ENCODE data around the gene SKA2. TPM values are rescaled to one million over a fixed set of nuclear protein-coding genes. Genes with fewer than 3 reads are reported as not detected.
"Not testable (repeated sequence)": the region's sequence is repeated elsewhere in the genome, so short reads cannot be mapped to it uniquely, and the experiment has no call there.

The SKA2 gene, protein sequence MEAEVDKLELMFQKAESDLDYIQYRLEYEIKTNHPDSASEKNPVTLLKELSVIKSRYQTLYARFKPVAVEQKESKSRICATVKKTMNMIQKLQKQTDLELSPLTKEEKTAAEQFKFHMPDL
- 37.1 TPM for total RNA-seq
- long read RNA-seq, partial matches to known transcripts = 0 of 14 reads
- long read RNA-seq, other reads (novel, unspliced or antisense) = 2 of 14 reads

DNA sequence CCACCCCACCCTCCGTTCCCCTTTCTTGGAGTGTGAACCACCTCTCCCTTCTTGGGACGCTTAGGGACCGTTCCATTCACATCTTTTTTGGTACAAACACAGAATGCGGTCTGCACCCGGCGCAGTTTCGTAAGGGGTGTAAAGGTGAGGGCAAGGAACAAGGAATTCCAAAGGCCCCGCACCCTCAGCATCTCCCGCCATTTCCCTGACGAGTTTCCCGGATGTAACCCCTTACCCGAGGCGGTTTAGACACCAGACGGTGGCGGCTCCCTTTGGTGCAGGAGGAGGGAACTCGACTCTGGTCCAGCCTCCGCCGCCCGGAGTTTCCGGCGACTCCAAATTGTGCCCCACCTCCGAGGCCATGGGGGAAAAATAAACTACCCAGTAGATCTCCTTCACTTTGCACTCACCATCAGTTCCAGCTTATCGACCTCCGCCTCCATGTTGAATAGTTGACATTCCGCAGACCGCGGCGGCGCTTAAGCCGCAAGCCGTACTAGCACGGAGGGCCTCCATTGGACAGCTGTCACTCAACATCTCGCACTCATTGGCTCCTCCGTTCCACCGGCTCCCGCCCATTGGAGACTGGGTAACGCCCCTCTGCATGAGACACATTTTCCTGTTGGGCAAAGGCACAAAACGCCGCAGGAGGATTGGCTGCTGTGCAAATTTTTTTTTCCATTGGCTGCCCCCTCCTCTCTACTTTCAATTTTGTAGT is at the start of gene SKA2:
TSS of gene SKA2 (minus strand) at position 466 of the 718 bp plus-strand sequence. CDS start at position 443, 23 bp downstream.
- ATAC-seq = peak; percentile 98
- peak; percentile 95 for DNase-seq
- intact Hi-C loops (cut with micrococcal nuclease) = no loop called here

DNA sequence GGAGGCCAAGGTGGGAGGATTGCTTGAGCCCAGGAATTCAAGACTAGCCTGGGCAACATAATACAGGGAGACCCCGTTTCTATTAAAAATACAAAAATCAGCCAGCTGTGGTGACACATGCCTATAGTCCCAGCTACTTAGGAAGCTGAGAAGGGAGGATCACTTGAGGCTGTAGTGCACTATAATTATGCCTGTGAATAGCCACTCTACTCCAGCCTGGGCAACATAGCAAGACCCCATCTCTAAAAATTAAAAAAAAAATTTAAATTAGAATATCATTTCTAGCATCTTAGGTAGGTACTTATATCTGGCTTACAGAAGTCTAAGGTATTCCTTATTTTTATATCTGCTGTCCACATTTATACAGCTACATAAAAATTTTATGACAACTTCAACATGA is 47.3 kb upstream of the SKA2 start:
- intact Hi-C loops (cut with micrococcal nuclease) = no loop called here
- no peak for ATAC-seq
- no peak for DNase-seq

DNA sequence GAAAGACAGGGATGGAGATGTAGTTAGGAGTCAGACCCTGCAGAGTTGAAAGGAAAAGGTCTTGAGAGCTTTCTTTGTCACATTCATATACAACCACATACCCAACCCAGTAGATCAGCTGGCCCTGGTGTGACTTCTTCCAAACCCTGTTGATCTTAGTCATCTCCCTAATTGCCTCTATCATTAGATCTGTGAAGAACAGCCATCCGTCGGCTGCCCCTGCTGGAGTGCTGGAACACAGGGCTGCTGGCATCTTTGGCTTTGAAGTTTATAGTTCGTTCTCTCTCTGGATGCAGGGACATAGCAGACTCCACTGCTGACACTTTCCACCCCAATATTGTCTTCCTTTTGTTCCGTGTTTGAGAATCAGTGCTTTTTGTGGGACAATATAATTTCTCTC is 44.4 kb upstream of the SKA2 start:
- ATAC-seq (no peak), DNase-seq (no peak)
- intact Hi-C loops (cut with micrococcal nuclease) = no loop called here

DNA sequence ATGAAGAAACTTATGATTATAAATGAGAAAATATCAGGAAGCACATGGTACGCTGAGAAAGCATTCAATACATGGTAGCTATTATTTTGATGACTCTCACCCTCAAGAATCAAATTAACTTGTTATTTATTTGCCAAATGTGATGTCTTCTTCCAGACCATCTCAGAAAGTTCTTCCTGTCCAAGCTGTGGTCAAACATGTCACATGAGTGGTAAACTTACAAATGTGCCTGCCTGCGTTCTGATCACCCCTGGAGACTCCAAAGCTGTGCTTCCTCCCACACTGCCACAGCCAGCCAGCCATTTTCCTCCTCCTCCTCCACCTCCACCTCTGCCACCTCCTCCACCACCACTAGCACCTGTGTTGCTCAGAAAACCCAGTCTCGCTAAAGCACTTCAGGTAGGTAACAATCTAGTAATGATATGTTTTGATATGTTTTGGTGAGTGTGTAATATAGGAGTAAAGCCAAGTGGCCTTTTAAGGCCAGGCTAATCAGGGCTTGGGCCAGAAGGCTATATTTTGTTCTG is 38.4 kb upstream of the SKA2 start:
- ATAC-seq (no peak), DNase-seq (no peak)
- intact Hi-C loops (cut with micrococcal nuclease) = no loop called here

DNA sequence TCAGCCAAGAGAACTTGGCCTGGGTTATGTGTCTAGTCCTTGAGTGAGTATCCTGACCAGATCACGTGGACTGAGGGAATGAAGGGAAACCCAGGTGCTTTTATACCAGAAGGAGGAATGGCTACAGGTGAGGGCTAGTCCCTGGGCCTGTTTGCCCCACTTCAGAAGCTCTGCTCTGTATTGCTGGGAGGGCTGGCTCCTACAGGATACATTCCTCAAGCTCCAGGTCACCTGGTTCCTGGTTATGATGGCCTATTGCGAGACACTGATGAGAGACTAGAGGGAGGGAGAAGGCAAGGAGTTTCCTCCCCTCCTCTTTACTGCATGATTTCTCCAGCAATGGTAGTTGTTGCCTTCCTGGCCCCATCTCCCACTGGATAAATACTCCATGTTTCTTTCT is 35.8 kb upstream of the SKA2 start:
- intact Hi-C loops (cut with micrococcal nuclease) = no loop called here
- no peak for ATAC-seq
- no peak for DNase-seq

DNA sequence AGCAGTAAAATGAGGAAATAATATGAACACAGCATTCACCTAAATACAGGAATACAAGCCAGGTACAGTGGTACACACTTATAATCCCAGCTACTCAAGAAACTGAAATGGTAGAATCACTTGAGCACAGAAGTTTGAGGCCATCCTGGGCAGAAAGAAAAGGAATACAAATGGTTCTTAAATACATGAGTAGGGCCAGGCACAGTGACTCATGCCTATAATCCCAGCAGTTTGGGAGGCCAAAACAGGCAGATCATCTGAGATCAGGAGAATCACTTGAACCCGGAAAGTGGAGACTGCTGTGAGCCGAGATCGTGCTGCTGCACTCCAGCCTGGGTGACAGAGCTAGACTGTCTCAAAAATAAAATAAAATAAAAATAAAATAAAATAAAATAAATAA is 31.9 kb upstream of the SKA2 start:
- intact Hi-C loops (cut with micrococcal nuclease) = no loop called here
- DNase-seq (no peak), ATAC-seq (no peak)

DNA sequence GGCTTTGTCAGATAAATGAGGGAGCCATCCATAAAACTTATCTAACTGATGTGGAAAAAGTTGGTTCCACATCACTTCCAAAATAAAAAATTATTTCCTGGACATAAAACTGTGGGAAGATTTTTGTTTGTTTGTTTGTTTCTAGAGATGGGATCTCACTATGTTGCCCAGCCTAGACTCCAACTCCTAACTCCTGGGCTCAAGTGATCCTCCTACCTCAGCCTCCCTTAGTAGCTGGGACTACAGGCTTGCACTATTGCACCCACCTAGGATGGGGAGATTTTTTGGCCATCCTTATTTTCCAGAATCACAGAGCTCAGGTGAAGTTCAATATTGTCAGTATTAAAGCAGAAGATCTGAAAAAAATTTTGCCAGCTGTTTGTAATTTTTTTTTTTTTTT is 31.0 kb upstream of the SKA2 start:
- DNase-seq (no peak), ATAC-seq (no peak)
- intact Hi-C loops (cut with micrococcal nuclease) = no loop called here

DNA sequence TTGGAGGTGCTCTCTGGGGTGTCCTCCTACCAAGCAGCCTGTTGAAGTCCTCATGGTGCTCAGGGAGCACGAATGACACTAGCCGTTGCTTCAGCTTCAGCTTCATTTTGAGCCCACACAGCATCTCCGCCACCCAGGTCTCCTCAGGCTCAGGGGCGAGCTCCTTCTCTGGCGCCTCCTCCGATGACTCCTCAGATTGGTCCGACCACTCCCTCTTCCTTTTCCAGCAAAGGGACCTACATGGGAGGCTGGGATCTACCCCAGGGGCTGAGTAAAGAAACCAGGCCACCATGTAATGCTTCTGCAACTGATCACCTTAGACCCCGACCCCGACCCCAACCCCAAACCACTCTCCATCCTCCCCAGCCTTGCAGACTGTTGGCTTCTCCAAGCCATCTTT is 26.5 kb upstream of the SKA2 start:
- ATAC-seq = no peak
- intact Hi-C loops (cut with micrococcal nuclease) = no loop called here
- DNase-seq = no peak

DNA sequence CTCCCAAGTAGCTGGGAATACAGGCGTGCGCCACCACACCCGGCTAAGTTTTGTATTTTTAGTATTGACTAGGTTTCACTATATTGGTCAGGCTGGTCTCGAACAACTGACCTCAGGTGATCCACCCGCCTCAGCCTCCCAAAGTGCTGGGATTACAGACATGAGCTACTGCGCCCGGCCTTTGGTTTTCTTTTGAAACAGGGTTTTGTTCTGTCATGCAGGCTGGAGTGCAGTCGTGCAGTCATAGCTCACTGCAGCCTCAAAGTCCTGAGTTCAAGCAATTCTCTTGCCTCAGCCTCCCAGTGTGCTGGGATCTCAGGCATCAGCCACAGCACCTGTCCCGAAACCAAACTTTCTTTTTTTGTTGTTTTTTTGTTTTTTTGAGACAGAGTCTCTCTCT is 25.6 kb upstream of the SKA2 start:
- intact Hi-C loops (cut with micrococcal nuclease) = no loop called here
- DNase-seq = no peak
- ATAC-seq = no peak

DNA sequence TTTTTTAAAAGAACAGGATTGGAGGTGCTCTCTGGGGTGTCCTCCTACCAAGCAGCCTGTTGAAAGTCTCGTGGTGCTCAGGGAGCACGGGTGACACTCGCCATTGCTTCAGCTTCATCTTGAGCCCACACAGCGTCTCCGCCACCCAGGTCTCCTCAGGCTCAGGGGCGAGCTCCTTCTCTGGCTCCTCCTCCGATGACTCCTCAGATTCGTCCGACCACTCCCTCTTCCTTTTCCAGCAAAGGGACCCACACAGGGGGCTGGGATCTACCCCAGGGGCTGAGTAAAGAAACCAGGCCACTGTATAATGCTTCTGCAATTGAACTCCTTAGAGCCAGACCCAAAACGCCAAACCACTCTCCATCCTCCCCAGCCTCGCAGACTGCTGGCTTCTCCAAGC is 24.6 kb upstream of the SKA2 start:
- DNase-seq; intact Hi-C loops (cut with micrococcal nuclease); ATAC-seq: not testable (repeated sequence)

DNA sequence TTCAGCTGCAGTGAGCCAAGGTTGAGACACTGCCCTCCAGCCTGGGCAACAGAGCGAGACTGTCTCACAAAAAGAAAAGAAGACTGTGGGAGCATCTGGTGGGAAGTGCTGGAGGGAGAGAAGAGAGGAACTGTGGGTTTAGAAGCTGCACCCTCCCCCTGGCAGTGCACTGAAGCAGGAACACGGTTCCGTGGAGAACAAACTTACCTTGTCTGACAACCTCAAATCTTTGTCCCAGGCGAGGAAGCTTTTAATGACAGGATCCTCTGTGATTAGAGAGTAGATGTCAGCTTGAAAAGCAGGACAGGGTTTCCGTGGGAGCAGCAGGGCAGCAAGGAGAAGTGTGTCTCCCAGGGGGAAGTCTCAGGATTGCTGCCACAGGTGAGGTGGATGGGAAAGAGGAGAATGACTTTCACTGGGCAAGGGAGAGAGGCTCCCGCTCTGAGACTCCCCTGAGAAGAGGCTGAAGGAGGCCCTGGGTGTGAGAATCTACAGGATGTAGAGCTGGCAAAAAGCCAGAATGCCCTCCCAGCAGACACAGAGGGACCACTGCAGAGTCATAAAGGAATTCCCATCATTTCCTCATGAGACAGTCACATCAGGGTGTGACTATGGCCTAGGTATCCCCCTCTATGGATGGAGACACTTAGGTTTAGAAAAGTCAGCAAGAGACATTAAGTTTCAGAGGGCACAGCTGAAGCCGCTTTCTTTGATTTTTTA is 23.4 kb upstream of the SKA2 start:
- ATAC-seq = no peak
- no peak for DNase-seq
- intact Hi-C loops (cut with micrococcal nuclease) = no loop called here

DNA sequence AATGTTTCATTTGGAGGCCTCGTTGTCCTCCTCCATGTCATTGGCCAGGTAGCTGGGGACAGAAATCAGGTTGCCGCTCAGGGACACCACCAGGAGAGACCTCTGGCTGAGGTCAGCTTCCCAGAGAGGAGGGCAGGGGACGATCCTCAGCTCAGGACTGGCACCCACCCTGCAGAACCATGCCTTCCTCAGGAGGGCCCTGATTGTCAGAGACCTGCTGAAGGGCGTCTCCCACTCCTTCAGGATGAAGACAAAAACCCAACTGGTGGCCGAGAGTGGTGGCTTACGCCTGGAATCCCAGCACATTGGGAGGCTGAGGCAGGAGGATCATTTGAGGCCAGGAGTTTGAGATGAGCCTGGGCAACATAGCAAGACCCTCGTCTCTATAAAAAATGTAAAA is 20.1 kb upstream of the SKA2 start:
- no peak for ATAC-seq
- intact Hi-C loops (cut with micrococcal nuclease) = no loop called here
- no peak for DNase-seq

DNA sequence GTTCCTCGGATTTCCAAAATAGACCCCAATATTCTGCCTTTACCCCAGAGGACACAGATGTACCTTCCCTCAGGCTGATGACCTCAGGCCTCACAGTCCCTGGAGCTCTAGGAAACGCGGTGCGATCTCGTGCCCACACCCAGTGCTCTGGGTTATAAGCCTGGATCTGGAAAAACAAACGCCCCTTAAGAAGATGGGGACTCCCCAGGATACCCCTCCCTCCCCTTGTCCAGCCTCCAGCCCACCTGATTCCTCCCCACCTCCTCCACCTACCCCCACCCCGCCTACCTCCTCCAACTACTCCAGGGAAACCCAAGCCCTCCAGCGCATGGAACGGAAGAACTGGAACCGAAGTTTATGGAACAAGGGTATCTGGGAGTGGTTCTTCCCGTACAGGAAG is 19.7 kb upstream of the SKA2 start:
- no peak for ATAC-seq
- intact Hi-C loops (cut with micrococcal nuclease) = no loop called here
- no peak for DNase-seq

DNA sequence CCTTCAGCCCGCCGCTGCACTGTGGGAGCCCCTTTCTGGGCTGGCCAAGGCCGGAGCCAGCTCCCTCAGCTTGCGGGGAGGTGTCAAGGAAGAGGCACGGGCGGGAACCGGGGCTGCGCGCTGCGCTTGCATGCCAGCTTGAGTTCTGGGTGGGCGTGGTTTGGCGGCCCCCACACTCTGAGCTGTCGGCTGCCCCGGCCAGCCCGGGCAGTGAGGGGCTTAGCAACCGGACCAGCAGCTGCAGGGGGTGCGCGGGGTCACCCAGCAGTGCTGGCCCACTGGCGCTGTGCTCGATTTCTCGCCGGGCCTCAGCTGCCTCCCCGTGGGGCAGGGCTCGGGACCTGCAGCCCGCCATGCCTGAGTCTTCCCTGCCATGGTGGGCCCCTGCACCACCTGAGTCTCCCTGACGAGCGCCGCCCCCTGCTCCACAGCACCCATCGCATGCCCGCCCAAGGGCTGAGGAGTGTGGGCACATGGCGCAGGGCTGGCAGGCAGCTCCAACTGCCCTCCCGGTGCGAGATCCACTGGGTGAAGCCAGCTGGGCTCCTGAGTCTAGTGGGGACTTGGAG is 17.5 kb upstream of the SKA2 start:
- DNase-seq = no peak
- intact Hi-C loops (cut with micrococcal nuclease) = no loop called here
- ATAC-seq = no peak

DNA sequence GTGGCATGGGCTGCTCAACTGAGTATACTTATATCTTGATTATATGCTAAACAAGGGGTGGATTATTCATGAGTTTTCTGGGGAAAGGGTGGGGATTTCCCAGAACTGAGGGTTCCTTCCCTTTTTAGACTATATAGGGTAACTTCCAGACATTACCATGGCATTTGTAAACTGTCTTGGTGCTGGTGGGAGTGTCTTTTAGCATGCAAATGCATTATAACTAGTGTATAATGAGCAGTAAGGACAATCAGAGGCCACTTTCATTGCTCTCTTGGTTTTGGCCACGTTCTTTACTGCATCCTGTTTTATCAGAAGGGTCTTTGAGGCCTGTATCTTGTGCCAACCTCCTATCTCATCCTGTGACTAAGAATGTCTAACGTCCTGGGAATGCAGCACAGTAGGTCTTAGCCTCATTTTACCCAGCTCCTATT is 12.6 kb upstream of the SKA2 start:
- DNase-seq = no peak
- no peak for ATAC-seq
- intact Hi-C loops (cut with micrococcal nuclease) = no loop called here

DNA sequence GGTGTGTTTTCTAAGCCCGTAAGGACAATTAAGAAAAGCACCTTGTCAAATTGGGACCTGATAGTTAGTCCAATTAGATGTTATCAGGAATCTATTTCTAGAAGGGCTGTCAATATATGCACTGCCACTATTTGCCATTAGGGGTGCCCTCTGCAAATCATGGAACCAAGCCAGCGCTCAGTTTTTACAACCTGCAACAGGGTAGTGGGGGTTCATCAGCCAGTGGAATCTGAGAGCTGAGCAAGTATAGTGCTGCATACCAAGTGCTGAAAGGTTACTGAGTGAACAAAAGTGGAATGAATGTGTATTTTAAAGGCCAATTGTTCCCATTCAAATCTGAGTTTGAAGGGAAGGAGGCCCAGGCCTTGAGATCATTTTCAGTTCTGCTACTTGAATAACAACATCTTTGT is 11.0 kb upstream of the SKA2 start:
- intact Hi-C loops (cut with micrococcal nuclease) = no loop called here
- ATAC-seq (no peak), DNase-seq (no peak)

DNA sequence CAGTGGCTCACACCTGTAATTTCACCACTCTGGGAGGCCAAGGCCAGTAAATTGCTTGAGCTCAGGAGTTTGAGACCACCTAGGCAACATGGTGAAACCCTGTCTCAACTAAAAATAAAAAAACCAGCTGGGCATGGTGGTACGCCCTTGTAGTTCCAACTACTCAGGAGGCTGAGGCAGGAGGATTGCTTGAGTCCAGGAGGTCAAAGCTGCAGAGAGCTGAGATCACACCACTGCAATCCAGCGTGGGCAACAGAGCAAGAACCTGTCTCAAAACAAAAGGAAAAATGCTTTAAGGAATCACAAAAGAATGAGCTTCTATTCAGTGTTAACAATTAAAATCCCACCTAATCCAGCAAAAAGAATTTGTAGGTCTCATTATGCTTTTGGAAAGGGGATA is 6.5 kb upstream of the SKA2 start:
- intact Hi-C loops (cut with micrococcal nuclease) = no loop called here
- ATAC-seq = no peak

DNA sequence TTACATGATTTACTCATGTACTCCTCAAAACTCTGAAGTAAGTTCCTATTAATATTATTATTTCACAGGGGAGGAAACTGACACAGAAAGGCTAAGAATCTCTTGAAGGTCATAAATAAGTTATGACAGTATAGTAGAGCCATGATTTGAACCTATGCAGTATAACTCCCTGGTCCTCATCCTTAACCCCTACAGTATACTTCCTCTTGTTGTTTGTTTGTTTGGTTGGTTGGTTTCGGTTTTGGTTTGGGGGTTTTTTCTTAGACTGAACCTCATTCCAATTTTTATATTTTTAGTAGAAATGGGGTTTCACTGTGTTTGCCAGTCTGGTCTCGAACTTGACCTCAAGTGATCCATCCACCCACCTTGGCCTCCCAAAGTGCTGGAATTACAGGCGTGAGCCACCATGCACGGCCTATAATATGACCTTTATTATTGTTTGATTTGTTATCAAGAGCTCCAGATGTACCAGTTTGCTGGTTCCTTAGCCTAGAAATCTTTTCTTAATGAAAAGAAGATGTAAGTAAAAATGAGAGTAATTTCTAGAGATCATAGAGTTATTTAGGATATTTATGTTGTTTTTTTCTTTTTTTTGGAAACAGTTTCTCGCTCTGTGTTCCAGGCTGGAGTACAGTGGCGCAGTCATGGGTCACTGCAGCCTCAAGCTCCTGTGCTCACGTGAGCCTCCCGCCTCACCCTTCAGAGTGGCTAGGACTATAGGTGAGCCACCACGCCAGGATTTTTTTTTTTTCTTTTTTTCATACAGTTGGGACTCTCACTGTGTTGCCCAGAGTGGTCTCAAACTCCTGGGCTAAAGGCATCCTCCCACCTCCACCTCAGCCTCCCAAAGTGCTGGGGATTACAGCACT is 5.4 kb upstream of the SKA2 start:
- ATAC-seq (no peak), DNase-seq (no peak)
- intact Hi-C loops (cut with micrococcal nuclease) = no loop called here

More for the DNA sequence above, 6.5 kb upstream of the SKA2 start:
- DNase-seq = no peak

All from left ventricle myocardium superior (tissue), 1 donor.